ENCODE data around the gene PACSIN1. TPM values are rescaled to one million over a fixed set of nuclear protein-coding genes. Genes with fewer than 3 reads are reported as not detected.

Gene PACSIN1
- total RNA-seq, 4 donors from 2014 or later, result 0.28 TPM; not detected in 3

DNA sequence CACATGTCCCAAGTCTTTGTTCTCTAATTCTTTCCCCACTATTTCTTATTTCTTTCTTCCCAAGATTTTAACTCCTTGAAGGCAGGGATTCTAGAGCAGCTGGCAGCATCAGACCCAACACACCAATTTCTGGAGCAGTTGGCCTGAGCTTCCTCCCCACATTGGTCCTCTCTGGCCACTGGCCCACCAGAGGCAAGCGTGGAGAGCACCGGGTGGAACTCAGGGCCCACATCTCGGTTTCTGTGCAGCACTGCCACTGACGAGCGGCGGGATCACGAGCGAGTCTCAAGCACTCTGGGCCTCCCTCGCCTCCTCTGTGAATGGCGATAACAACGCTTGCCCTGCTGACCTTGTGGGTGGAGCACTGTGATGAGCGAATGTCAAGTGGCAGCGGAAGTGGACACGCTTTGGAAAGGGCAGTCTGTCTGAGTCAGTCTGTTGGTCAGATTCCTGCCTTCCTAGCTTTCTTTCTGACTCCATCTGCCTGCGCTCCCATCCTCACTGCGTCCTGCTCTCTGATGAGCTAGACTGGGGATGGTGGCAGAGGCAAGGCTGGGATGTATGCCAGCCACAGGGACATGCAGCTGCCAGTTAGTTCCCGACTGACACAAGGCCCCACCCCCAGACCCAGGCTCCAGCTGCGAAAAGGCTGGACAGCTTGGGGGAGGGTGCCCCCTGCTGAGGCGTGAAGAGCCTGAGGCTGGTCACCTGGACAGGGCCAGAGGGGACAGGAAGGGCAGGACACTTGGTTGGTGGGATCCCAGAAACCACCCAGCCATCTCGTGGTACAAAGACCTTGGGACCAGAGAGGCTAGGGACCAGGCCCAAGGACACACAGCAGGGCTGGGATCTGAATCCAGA is 94.7 kb downstream of the PACSIN1 start:
- intact Hi-C loops (cut with DNase I; ENCODE audit: low total_unique reads), result no loop called here

DNA sequence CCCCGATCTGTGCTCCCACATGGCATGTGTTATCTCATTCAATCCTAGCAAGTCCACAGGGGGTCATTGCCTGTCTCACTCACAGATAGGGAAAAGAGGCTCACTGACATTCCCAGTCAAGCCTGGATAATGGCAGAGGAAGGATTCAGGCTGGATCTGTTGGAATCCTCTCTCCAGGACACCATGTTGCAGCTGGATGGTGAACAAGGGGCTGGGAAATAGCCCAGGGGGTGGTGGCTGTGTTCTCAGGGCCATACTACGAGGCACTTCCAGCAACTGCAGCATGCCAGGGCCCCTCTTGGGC is 95.3 kb downstream of the PACSIN1 start:
- no peak for DNase-seq
- Histone ChIP-seq H3K27me3 (no peaks in the 10 kb centered on the region), H3K27ac (no peak overlapping the region), H3K9me3 (no peaks in the 10 kb centered on the region), H3K4me1 (no peaks in the 10 kb centered on the region), H3K36me3 (no peaks in the 10 kb centered on the region), H3K4me3 (no peak overlapping the region)
- intact Hi-C loops (cut with DNase I; ENCODE audit: low total_unique reads), result no loop called here
- TF ChIP-seq CTCF (IDR thresholded peaks at IDR 0.05) (no peak), POLR2A (IDR thresholded peaks at IDR 0.05) (no peak)

More for the DNA sequence above, 94.7 kb downstream of the PACSIN1 start:
- TF ChIP-seq CTCF (IDR thresholded peaks at IDR 0.05) (no peak), POLR2A (IDR thresholded peaks at IDR 0.05) (no peak)
- Histone ChIP-seq H3K27ac (no peak overlapping the region), H3K4me3 (no peak overlapping the region), H3K4me1 (no peaks in the 10 kb centered on the region), H3K36me3 (no peaks in the 10 kb centered on the region), H3K9me3 (no peaks in the 10 kb centered on the region), H3K27me3 (no peaks in the 10 kb centered on the region)
- no peak for DNase-seq

DNA sequence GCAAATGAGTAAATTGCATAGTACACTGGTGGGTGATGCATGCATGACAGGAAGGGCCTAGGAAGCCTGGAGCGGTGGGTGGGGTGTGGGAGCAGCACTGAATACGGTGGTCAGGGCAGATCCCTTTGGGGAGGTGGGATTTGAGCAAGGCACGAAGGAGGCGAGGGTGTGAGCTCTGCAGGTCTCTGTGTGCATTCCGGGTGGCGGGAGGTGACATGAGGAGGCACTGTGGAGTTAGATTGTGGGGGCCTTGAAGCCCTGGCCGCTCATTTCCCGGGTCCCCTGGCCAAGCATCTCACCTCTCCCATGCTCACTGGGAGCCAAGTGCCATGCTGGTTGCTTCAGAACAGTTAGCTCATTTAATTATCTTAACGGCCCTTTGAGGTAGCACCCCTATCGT is 96.5 kb downstream of the PACSIN1 start:
- H3K4me1 ChIP-seq, result no peaks in the 10 kb centered on the region
- intact Hi-C loops (cut with DNase I; ENCODE audit: low total_unique reads), result no loop called here
- H3K27me3 ChIP-seq, result no peaks in the 10 kb centered on the region
- no peaks in the 10 kb centered on the region for H3K9me3 ChIP-seq
- no peak overlapping the region for H3K4me3 ChIP-seq
- DNase-seq, result no peak
- H3K36me3 ChIP-seq, result no peaks in the 10 kb centered on the region
- H3K27ac ChIP-seq, result no peak overlapping the region
- no peak for TF ChIP-seq CTCF (IDR thresholded peaks at IDR 0.05)
- TF ChIP-seq POLR2A (IDR thresholded peaks at IDR 0.05), result no peak

GRCh38 chr6:34562861-34563512 is 97.1 kb downstream of the PACSIN1 start:
- intact Hi-C loops (cut with DNase I; ENCODE audit: low total_unique reads), result no loop called here
- DNase-seq, result no peak
- H3K4me1 ChIP-seq, result no peaks in the 10 kb centered on the region
- TF ChIP-seq CTCF (IDR thresholded peaks at IDR 0.05) (no peak), POLR2A (IDR thresholded peaks at IDR 0.05) (no peak)
- no peaks in the 10 kb centered on the region for H3K36me3 ChIP-seq
- no peaks in the 10 kb centered on the region for H3K9me3 ChIP-seq
- H3K4me3 ChIP-seq, result no peak overlapping the region
- H3K27ac ChIP-seq, result no peak overlapping the region
- no peaks in the 10 kb centered on the region for H3K27me3 ChIP-seq

- H3K9me3 ChIP-seq, result no peaks in the 10 kb centered on the region
- intact Hi-C loops (cut with DNase I; ENCODE audit: low total_unique reads), result no loop called here
- no peaks in the 10 kb centered on the region for H3K27me3 ChIP-seq
- no peak overlapping the region for H3K27ac ChIP-seq
- no peak for DNase-seq
- no peaks in the 10 kb centered on the region for H3K4me1 ChIP-seq
- no peak for TF ChIP-seq POLR2A (IDR thresholded peaks at IDR 0.05)
- no peak for TF ChIP-seq CTCF (IDR thresholded peaks at IDR 0.05)
- H3K4me3 ChIP-seq, result no peak overlapping the region
- no peaks in the 10 kb centered on the region for H3K36me3 ChIP-seq
Observed at GRCh38 chr6:34563513-34563870, 97.6 kb downstream of the PACSIN1 start.
